ENCODE data around the gene ETV1. TPM values are rescaled to one million over a fixed set of nuclear protein-coding genes. Genes with fewer than 3 reads are reported as not detected.

ETV1 gene
- polyA plus RNA-seq, 1 donor from 2014 or later: 1.5 TPM

DNA sequence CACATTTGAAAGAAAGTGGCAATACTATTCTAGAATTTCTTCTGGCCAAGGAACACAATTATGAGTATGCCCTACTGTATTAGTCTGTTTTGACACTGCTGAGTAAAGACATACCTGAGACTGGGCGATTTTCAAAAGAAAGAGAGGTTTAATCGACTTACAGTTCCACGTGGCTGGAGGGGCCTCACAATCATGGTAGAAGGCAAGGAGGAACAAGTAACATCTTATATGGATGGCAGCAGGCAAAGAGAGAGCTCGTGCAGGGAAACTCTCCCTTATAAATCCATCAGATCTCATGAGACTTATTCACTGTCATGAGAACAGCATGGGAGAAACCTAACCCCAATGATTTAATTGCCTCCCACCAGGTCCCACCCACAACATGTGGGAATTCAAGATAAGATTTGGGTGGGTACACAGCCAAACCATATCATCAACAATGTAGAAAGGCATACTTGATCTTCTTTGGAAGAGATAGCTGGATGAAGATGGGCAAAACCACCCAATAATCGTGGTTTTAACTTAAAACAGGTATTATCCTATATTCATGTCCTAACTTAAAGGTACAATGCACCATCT, 113.9 kb downstream of the ETV1 start:
- Histone ChIP-seq H3K27me3 (ENCODE audit: insufficient read depth, low read depth, low read length) (no peaks in the 10 kb centered on the region), H3K27ac (ENCODE audit: low read length) (no peak overlapping the region), H4K20me1 (ENCODE audit: insufficient read depth) (no peaks in the 10 kb centered on the region), H3K4me2 (ENCODE audit: low read length) (no peak overlapping the region), H3K4me3 (ENCODE audit: low read length) (no peak overlapping the region), H3K36me3 (ENCODE audit: insufficient read depth, low read length) (no peaks in the 10 kb centered on the region), H3K9me2 (ENCODE audit: insufficient read depth, low read length) (no peaks in the 10 kb centered on the region), H3K79me2 (replicated peaks; ENCODE audit: insufficient read depth, low read length) (no peaks in the 10 kb centered on the region), H3K9ac (ENCODE audit: low read length) (no peak overlapping the region), H3F3A (ENCODE audit: insufficient read depth, low read length, poor library complexity, severe bottlenecking) (no peaks in the 10 kb centered on the region), H3K9me3 (ENCODE audit: low read length) (no peaks in the 10 kb centered on the region), H2AFZ (ENCODE audit: low read depth, low read length) (no peak overlapping the region)
- TF ChIP-seq, protein P1, sequence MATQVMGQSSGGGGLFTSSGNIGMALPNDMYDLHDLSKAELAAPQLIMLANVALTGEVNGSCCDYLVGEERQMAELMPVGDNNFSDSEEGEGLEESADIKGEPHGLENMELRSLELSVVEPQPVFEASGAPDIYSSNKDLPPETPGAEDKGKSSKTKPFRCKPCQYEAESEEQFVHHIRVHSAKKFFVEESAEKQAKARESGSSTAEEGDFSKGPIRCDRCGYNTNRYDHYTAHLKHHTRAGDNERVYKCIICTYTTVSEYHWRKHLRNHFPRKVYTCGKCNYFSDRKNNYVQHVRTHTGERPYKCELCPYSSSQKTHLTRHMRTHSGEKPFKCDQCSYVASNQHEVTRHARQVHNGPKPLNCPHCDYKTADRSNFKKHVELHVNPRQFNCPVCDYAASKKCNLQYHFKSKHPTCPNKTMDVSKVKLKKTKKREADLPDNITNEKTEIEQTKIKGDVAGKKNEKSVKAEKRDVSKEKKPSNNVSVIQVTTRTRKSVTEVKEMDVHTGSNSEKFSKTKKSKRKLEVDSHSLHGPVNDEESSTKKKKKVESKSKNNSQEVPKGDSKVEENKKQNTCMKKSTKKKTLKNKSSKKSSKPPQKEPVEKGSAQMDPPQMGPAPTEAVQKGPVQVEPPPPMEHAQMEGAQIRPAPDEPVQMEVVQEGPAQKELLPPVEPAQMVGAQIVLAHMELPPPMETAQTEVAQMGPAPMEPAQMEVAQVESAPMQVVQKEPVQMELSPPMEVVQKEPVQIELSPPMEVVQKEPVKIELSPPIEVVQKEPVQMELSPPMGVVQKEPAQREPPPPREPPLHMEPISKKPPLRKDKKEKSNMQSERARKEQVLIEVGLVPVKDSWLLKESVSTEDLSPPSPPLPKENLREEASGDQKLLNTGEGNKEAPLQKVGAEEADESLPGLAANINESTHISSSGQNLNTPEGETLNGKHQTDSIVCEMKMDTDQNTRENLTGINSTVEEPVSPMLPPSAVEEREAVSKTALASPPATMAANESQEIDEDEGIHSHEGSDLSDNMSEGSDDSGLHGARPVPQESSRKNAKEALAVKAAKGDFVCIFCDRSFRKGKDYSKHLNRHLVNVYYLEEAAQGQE (IDR thresholded peaks at IDR 0.05; ENCODE audit: borderline replicate concordance): no peak
- TF ChIP-seq MXI1 (conservative IDR thresholded peaks at IDR 0.05; ENCODE audit: poor library complexity, severe bottlenecking) (no peak), CTCF (IDR thresholded peaks at IDR 0.05; ENCODE audit: poor library complexity, severe bottlenecking) (no peak), EZH2 (IDR thresholded peaks at IDR 0.05; ENCODE audit: borderline replicate concordance, insufficient read depth, low read length, poor library complexity, severe bottlenecking) (no peak), POLR2AphosphoS5 (IDR thresholded peaks at IDR 0.05) (no peak), RAD21 (conservative IDR thresholded peaks at IDR 0.05) (no peak), SMC3 (conservative IDR thresholded peaks at IDR 0.05; ENCODE audit: poor library complexity) (no peak), TAF1 (IDR thresholded peaks at IDR 0.05; ENCODE audit: low read depth) (no peak), EP300 (conservative IDR thresholded peaks at IDR 0.05; ENCODE audit: poor library complexity, severe bottlenecking) (no peak)

- Histone ChIP-seq H4K20me1 (ENCODE audit: insufficient read depth) (no peaks in the 10 kb centered on the region), H3K4me3 (ENCODE audit: low read length) (no peak overlapping the region), H3K27ac (ENCODE audit: low read length) (no peak overlapping the region), H3K27me3 (ENCODE audit: insufficient read depth, low read depth, low read length) (no peaks in the 10 kb centered on the region), H3K9me3 (ENCODE audit: low read length) (no peaks in the 10 kb centered on the region), H2AFZ (ENCODE audit: low read depth, low read length) (no peak overlapping the region), H3K36me3 (ENCODE audit: insufficient read depth, low read length) (no peaks in the 10 kb centered on the region), H3F3A (ENCODE audit: insufficient read depth, low read length, poor library complexity, severe bottlenecking) (no peaks in the 10 kb centered on the region), H3K9me2 (ENCODE audit: insufficient read depth, low read length) (no peaks in the 10 kb centered on the region), H3K4me2 (ENCODE audit: low read length) (no peak overlapping the region), H3K79me2 (replicated peaks; ENCODE audit: insufficient read depth, low read length) (no peaks in the 10 kb centered on the region), H3K9ac (ENCODE audit: low read length) (no peak overlapping the region)
- no peak for TF ChIP-seq SMC3 (conservative IDR thresholded peaks at IDR 0.05; ENCODE audit: poor library complexity)
- TF ChIP-seq POLR2AphosphoS5 (IDR thresholded peaks at IDR 0.05): no peak
- no peak for TF ChIP-seq CTCF (IDR thresholded peaks at IDR 0.05; ENCODE audit: poor library complexity, severe bottlenecking)
- TF ChIP-seq, protein P1 (IDR thresholded peaks at IDR 0.05; ENCODE audit: borderline replicate concordance): no peak
- no peak for TF ChIP-seq EZH2 (IDR thresholded peaks at IDR 0.05; ENCODE audit: borderline replicate concordance, insufficient read depth, low read length, poor library complexity, severe bottlenecking)
- no peak for TF ChIP-seq MXI1 (conservative IDR thresholded peaks at IDR 0.05; ENCODE audit: poor library complexity, severe bottlenecking)
- TF ChIP-seq RAD21 (conservative IDR thresholded peaks at IDR 0.05): no peak
- no peak for TF ChIP-seq TAF1 (IDR thresholded peaks at IDR 0.05; ENCODE audit: low read depth)
- TF ChIP-seq EP300 (conservative IDR thresholded peaks at IDR 0.05; ENCODE audit: poor library complexity, severe bottlenecking): no peak
These were observed 114.7 kb downstream of the ETV1 start for GRCh38 chr7:13874783-13875182.

Data from neural cell (in vitro differentiated cells).